SU-DHL-6 (cell line): ENCODE measurements around the gene ITPR3.

Experiments
- CTCF ChIP-seq: fragments of 200-600 bp; sonication (generic); IDR thresholded peaks from one replicate; pipeline ENCODE4 v1.5.1; 2017; ENCODE audit warnings: antibody characterized with exemption, mild to moderate bottlenecking, low read length, moderate library complexity; ENCODE audit not compliant: insufficient read depth, poor library complexity, severe bottlenecking
- EZH2phosphoT487 ChIP-seq: fragments of 200-600 bp; sonication (generic), shearing (Covaris generic); conservative IDR thresholded peaks from 2 replicates; pipeline ENCODE4 v1.6.1; 2018; ENCODE audit warnings: mild to moderate bottlenecking, antibody characterized with exemption, low read length, moderate library complexity, mixed read lengths

GRCh38 chr6:33729059-33729458 is 107.9 kb downstream of the ITPR3 start:
- no peak for TF ChIP-seq CTCF
- TF ChIP-seq EZH2phosphoT487, result no peak
